Neuron (in vitro differentiated cells): ENCODE data around the gene KCNK18.
A peak's percentile ranks its signal among the peaks of the same experiment; 100 is the strongest.
"Not testable (repeated sequence)": the region's sequence is repeated elsewhere in the genome, so short reads cannot be mapped to it uniquely, and the experiment has no call there.

Source experiments
- H2AFZ ChIP-seq: one replicate; pipeline ENCODE4 v1.6.1; 2013; ENCODE audit warnings: low read depth, mild to moderate bottlenecking, inconsistent platforms, low read length, moderate library complexity
- H3K27me3 ChIP-seq: one replicate; pipeline ENCODE4 v1.6.1; 2013; ENCODE audit warnings: low read length; ENCODE audit not compliant: insufficient read depth
- H3K36me3 ChIP-seq: one replicate; pipeline ENCODE4 v1.6.1; 2013; ENCODE audit warnings: low read length; ENCODE audit not compliant: insufficient read depth
- H3K4me1 ChIP-seq: one replicate; pipeline ENCODE4 v1.6.1; 2013; ENCODE audit warnings: low read length; ENCODE audit not compliant: insufficient read depth
- H3K4me3 ChIP-seq: 2 replicates; pipeline ENCODE4 v1.5.1; 2013; ENCODE audit warnings: mild to moderate bottlenecking, low read length, moderate library complexity
- H3K9me3 ChIP-seq: one replicate; pipeline ENCODE4 v1.6.1; 2013; ENCODE audit warnings: low read length

The KCNK18 gene

GRCh38 chr10:117184296-117184695, 13.0 kb upstream of the KCNK18 start:
- H3K27me3 ChIP-seq: no peaks in the 10 kb centered on the region
- no peaks in the 10 kb centered on the region for H3K9me3 ChIP-seq
- no peaks in the 10 kb centered on the region for H3K36me3 ChIP-seq
- H3K4me3 ChIP-seq: no peak overlapping the region
- H2AFZ ChIP-seq: no peak overlapping the region
- H3K4me1 ChIP-seq: no peaks in the 10 kb centered on the region

GRCh38 chr10:117184821-117185220, 12.5 kb upstream of the KCNK18 start:
- no peaks in the 10 kb centered on the region for H3K36me3 ChIP-seq
- H3K4me1 ChIP-seq: no peaks in the 10 kb centered on the region
- H3K4me3 ChIP-seq: no peak overlapping the region
- H3K9me3 ChIP-seq: no peaks in the 10 kb centered on the region
- H2AFZ ChIP-seq: no peak overlapping the region
- H3K27me3 ChIP-seq: no peaks in the 10 kb centered on the region

GRCh38 chr10:117185817-117186216, 11.5 kb upstream of the KCNK18 start:
- not testable (repeated sequence) for H3K4me1 ChIP-seq, H2AFZ ChIP-seq, H3K27me3 ChIP-seq, H3K36me3 ChIP-seq, H3K9me3 ChIP-seq, H3K4me3 ChIP-seq

- no peaks in the 10 kb centered on the region for H3K9me3 ChIP-seq
- H3K27me3 ChIP-seq: no peaks in the 10 kb centered on the region
- no peaks in the 10 kb centered on the region for H3K36me3 ChIP-seq
- no peaks in the 10 kb centered on the region for H3K4me1 ChIP-seq
- H3K4me3 ChIP-seq: no peak overlapping the region
- no peak overlapping the region for H2AFZ ChIP-seq
These were observed 10.3 kb upstream of the KCNK18 start for GRCh38 chr10:117186832-117187615.

- Histone ChIP-seq H3K27me3 (no peaks in the 10 kb centered on the region), H3K9me3 (no peaks in the 10 kb centered on the region), H3K4me1 (no peaks in the 10 kb centered on the region), H3K36me3 (no peaks in the 10 kb centered on the region), H2AFZ (no peak overlapping the region), H3K4me3 (no peak overlapping the region)
These were observed 8.9 kb upstream of the KCNK18 start for GRCh38 chr10:117188371-117188770.

GRCh38 chr10:117189557-117189956, 7.7 kb upstream of the KCNK18 start:
- no peaks in the 10 kb centered on the region for H3K9me3 ChIP-seq
- H3K27me3 ChIP-seq: no peaks in the 10 kb centered on the region
- H3K36me3 ChIP-seq: no peaks in the 10 kb centered on the region
- no peak overlapping the region for H3K4me3 ChIP-seq
- no peak overlapping the region for H2AFZ ChIP-seq
- no peaks in the 10 kb centered on the region for H3K4me1 ChIP-seq

- Histone ChIP-seq H3K4me3 (no peak overlapping the region), H3K9me3 (no peaks in the 10 kb centered on the region), H3K4me1 (no peaks in the 10 kb centered on the region), H3K36me3 (no peaks in the 10 kb centered on the region), H2AFZ (no peak overlapping the region), H3K27me3 (no peaks in the 10 kb centered on the region)
These were observed 799 bp downstream of the KCNK18 start for GRCh38 chr10:117198088-117198487.

GRCh38 chr10:117201826-117202225, 4.5 kb downstream of the KCNK18 start:
- Histone ChIP-seq H3K4me3 (no peak overlapping the region), H2AFZ (no peak overlapping the region), H3K9me3 (no peaks in the 10 kb centered on the region), H3K4me1 (no peaks in the 10 kb centered on the region), H3K27me3 (no peaks in the 10 kb centered on the region), H3K36me3 (no peaks in the 10 kb centered on the region)

- no peaks in the 10 kb centered on the region for H3K9me3 ChIP-seq
- no peaks in the 10 kb centered on the region for H3K27me3 ChIP-seq
- H2AFZ ChIP-seq: no peak overlapping the region
- no peak overlapping the region for H3K4me3 ChIP-seq
- no peaks in the 10 kb centered on the region for H3K36me3 ChIP-seq
- no peaks in the 10 kb centered on the region for H3K4me1 ChIP-seq
These were observed 7.0 kb downstream of the KCNK18 start for GRCh38 chr10:117204316-117204715.

- Histone ChIP-seq H3K4me3 (no peak overlapping the region), H3K27me3 (peaks cover 19% of the 10 kb centered on the region), H3K4me1 (no peaks in the 10 kb centered on the region), H2AFZ (no peak overlapping the region), H3K9me3 (no peaks in the 10 kb centered on the region), H3K36me3 (no peaks in the 10 kb centered on the region)
These were observed 14.9 kb downstream of the KCNK18 start for GRCh38 chr10:117212176-117212575.

- H3K27me3 ChIP-seq: peaks cover 34% of the 10 kb centered on the region
- no peak overlapping the region for H2AFZ ChIP-seq
- no peak overlapping the region for H3K4me3 ChIP-seq
- H3K9me3 ChIP-seq: no peaks in the 10 kb centered on the region
- H3K36me3 ChIP-seq: no peaks in the 10 kb centered on the region
- no peaks in the 10 kb centered on the region for H3K4me1 ChIP-seq
These were observed 17.1 kb downstream of the KCNK18 start for GRCh38 chr10:117214401-117214800.

- H2AFZ ChIP-seq: no peak overlapping the region
- H3K4me1 ChIP-seq: no peaks in the 10 kb centered on the region
- H3K36me3 ChIP-seq: no peaks in the 10 kb centered on the region
- H3K4me3 ChIP-seq: no peak overlapping the region
- no peaks in the 10 kb centered on the region for H3K9me3 ChIP-seq
- H3K27me3 ChIP-seq: peaks cover 34% of the 10 kb centered on the region
These were observed 17.8 kb downstream of the KCNK18 start for GRCh38 chr10:117215079-117215478.

GRCh38 chr10:117216028-117216427, 18.7 kb downstream of the KCNK18 start:
- peaks cover 34% of the 10 kb centered on the region for H3K27me3 ChIP-seq
- H3K36me3 ChIP-seq: no peaks in the 10 kb centered on the region
- no peaks in the 10 kb centered on the region for H3K9me3 ChIP-seq
- no peak overlapping the region for H3K4me3 ChIP-seq
- H3K4me1 ChIP-seq: peaks cover 3% of the 10 kb centered on the region
- peak overlapping the region; percentile 62 for H2AFZ ChIP-seq

GRCh38 chr10:117216611-117217195, 19.4 kb downstream of the KCNK18 start:
- peaks cover 34% of the 10 kb centered on the region for H3K27me3 ChIP-seq
- peak overlapping the region; percentile 85 for H2AFZ ChIP-seq
- peaks cover 10% of the 10 kb centered on the region for H3K4me1 ChIP-seq
- H3K4me3 ChIP-seq: peak overlapping the region; percentile 47
- no peaks in the 10 kb centered on the region for H3K36me3 ChIP-seq
- H3K9me3 ChIP-seq: no peaks in the 10 kb centered on the region
